ENCODE measurements around the gene TLCD3B.

GRCh38 chr16:30053376-30054015 lies 22.4 kb upstream of the TLCD3B start:
- TF ChIP-seq CTCF (IDR thresholded peaks at IDR 0.05 in 2 of 3, conservative IDR thresholded peaks at IDR 0.05 in 1 of 3; ENCODE audit: insufficient read depth in 2 of 3, low read depth in 1 of 3, low read length in 3 of 3) = no peak
- no peak for TF ChIP-seq JUND (IDR thresholded peaks at IDR 0.05; ENCODE audit: borderline replicate concordance, low read depth, low read length)
- no peak for TF ChIP-seq JUND (tag; IDR thresholded peaks at IDR 0.05; ENCODE audit: borderline replicate concordance, low read depth, low read length)
- TF ChIP-seq HDGF (IDR thresholded peaks at IDR 0.05) = no peak
- TF ChIP-seq EZH2 (IDR thresholded peaks at IDR 0.05; ENCODE audit: borderline replicate concordance, low read depth, low read length) = no peak
- no peak for TF ChIP-seq ELF4 (CRISPR knock-in tag; IDR thresholded peaks at IDR 0.05)
- TF ChIP-seq PATZ1 (CRISPR knock-in tag; IDR thresholded peaks at IDR 0.05; ENCODE audit: borderline replicate concordance) = no peak
- no peak for TF ChIP-seq ELK1 (CRISPR knock-in tag; IDR thresholded peaks at IDR 0.05)
- no peak for TF ChIP-seq POLR2AphosphoS5 (IDR thresholded peaks at IDR 0.05; ENCODE audit: control insufficient read depth, insufficient read depth, low read depth, low read length)
- no peak for TF ChIP-seq E4F1 (CRISPR knock-in tag; IDR thresholded peaks at IDR 0.05; ENCODE audit: borderline replicate concordance)
- TF ChIP-seq SMARCB1 (IDR thresholded peaks at IDR 0.05; ENCODE audit: insufficient read length, low read depth) = no peak
- TF ChIP-seq STAT5B (CRISPR knock-in tag; IDR thresholded peaks at IDR 0.05) = no peak
- no peak for TF ChIP-seq RBM15 (IDR thresholded peaks at IDR 0.05; ENCODE audit: insufficient read depth, low read length)
- TF ChIP-seq ZNF324 (CRISPR knock-in tag; IDR thresholded peaks at IDR 0.05) = no peak

All from K562 (cell line).